Measurements from ENCODE around the gene DDX31.

DDX31 gene

DNA sequence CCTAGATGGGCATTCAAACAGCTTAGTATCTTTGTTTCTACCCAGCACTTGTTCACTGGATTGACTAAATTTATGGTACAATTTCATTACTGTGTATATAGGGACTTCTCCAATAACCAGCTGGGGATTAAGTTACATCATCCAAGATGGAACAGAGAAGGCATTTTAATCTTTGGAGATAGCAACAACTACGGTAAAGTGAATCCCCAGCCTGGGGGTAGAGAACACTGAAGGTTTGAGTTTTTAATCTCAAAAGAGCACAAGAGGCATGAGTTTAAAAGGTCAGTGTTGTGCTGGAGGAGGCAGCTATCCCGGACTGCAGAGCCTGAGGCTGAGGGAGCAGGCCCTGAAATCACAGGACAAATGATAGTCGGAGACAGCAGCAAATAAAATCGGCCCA is 28.6 kb downstream of the DDX31 start:
- H3K36me3 ChIP-seq (ENCODE audit: control insufficient read depth in 4 of 4, insufficient read depth in 4 of 4, low read length in 3 of 4): peaks cover 6 to 91% (median 71%) of the 10 kb centered on the region in 4 experiments
- H3K4me1 ChIP-seq (ENCODE audit: control extremely low read depth in 1 of 4, control insufficient read depth in 4 of 4, insufficient read depth in 4 of 4, low read length in 3 of 4): no peaks in the 10 kb centered on the region
- no peaks in the 10 kb centered on the region for H3K27me3 ChIP-seq (replicated peaks in 2 of 5; ENCODE audit: control insufficient read depth in 4 of 5, insufficient read depth in 5 of 5, low read length in 4 of 5)
- POLR2A ChIA-PET: no interaction called here
- no peak for DNase-seq
- 96% methylated on average over 4 of the region's 4 CpGs for WGBS (ENCODE audit: insufficient coverage)
- no peaks in the 10 kb centered on the region for H3K9me3 ChIP-seq (ENCODE audit: control extremely low read depth in 1 of 5, control insufficient read depth in 4 of 5, insufficient read depth in 2 of 5, low read depth in 1 of 5, low read length in 4 of 5)
- CTCF ChIA-PET: no interaction called here
- H3K27ac ChIP-seq (ENCODE audit: insufficient read depth in 1 of 2, low read depth in 1 of 2, low read length in 2 of 2, poor library complexity in 1 of 2, severe bottlenecking in 2 of 2): no peak overlapping the region
- no peak overlapping the region for H3K4me3 ChIP-seq (ENCODE audit: control insufficient read depth in 1 of 7, extremely low read depth in 1 of 7, insufficient read depth in 4 of 7, low read depth in 2 of 7, low read length in 6 of 7)

- WGBS (ENCODE audit: insufficient coverage): 100% methylated on average over 3 of the region's 5 CpGs
- Histone ChIP-seq H3K36me3 (ENCODE audit: control insufficient read depth in 4 of 4, insufficient read depth in 4 of 4, low read length in 3 of 4) (peaks cover 10 to 77% (median 57%) of the 10 kb centered on the region in 4 experiments), H3K27ac (ENCODE audit: insufficient read depth in 1 of 2, low read depth in 1 of 2, low read length in 2 of 2, poor library complexity in 1 of 2, severe bottlenecking in 2 of 2) (no peak overlapping the region), H3K9me3 (ENCODE audit: control extremely low read depth in 1 of 5, control insufficient read depth in 4 of 5, insufficient read depth in 2 of 5, low read depth in 1 of 5, low read length in 4 of 5) (no peaks in the 10 kb centered on the region), H3K4me3 (ENCODE audit: control insufficient read depth in 1 of 7, extremely low read depth in 1 of 7, insufficient read depth in 4 of 7, low read depth in 2 of 7, low read length in 6 of 7) (no peak overlapping the region), H3K4me1 (ENCODE audit: control extremely low read depth in 1 of 4, control insufficient read depth in 4 of 4, insufficient read depth in 4 of 4, low read length in 3 of 4) (no peaks in the 10 kb centered on the region), H3K27me3 (replicated peaks in 2 of 5; ENCODE audit: control insufficient read depth in 4 of 5, insufficient read depth in 5 of 5, low read length in 4 of 5) (no peaks in the 10 kb centered on the region)
- ChIA-PET CTCF (no interaction called here), POLR2A (no interaction called here)
- DNase-seq: no peak
Measured at GRCh38 chr9:132639322-132639721, 30.5 kb downstream of the DDX31 start.

- DNase-seq: no peak
- peaks cover 10 to 67% (median 51%) of the 10 kb centered on the region in 4 experiments for H3K36me3 ChIP-seq (ENCODE audit: control insufficient read depth in 4 of 4, insufficient read depth in 4 of 4, low read length in 3 of 4)
- no peak overlapping the region for H3K4me3 ChIP-seq (ENCODE audit: control insufficient read depth in 1 of 7, extremely low read depth in 1 of 7, insufficient read depth in 4 of 7, low read depth in 2 of 7, low read length in 6 of 7)
- H3K4me1 ChIP-seq (ENCODE audit: control extremely low read depth in 1 of 4, control insufficient read depth in 4 of 4, insufficient read depth in 4 of 4, low read length in 3 of 4): no peaks in the 10 kb centered on the region
- CTCF ChIA-PET: no interaction called here
- no peaks in the 10 kb centered on the region for H3K9me3 ChIP-seq (ENCODE audit: control extremely low read depth in 1 of 5, control insufficient read depth in 4 of 5, insufficient read depth in 2 of 5, low read depth in 1 of 5, low read length in 4 of 5)
- H3K27ac ChIP-seq (ENCODE audit: insufficient read depth in 1 of 2, low read depth in 1 of 2, low read length in 2 of 2, poor library complexity in 1 of 2, severe bottlenecking in 2 of 2): no peak overlapping the region
- WGBS (ENCODE audit: insufficient coverage): 100% methylated on average over 3 of the region's 5 CpGs
- POLR2A ChIA-PET: no interaction called here
- H3K27me3 ChIP-seq (replicated peaks in 2 of 5; ENCODE audit: control insufficient read depth in 4 of 5, insufficient read depth in 5 of 5, low read length in 4 of 5): no peaks in the 10 kb centered on the region
Measured at GRCh38 chr9:132638240-132638639, 31.5 kb downstream of the DDX31 start.

DNA sequence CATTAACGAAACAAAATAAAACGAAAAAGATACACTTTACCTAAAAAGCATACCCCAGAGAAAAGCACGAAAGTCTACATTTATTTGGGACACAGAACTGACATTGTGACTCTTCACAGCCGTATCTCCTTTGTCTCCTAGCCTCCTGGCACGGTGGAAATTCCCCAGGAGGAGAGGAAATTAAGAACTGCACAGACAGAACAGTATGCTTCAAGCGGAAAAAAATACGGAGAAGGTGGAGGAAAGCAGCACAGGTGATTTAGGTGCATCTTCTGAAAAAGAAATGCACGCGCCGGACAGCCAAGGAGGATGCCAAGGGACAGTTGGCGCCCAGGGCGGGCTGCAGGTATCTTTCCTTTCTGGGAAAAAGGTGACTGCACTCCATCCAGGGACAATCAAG is 32.0 kb downstream of the DDX31 start:
- no peaks in the 10 kb centered on the region for H3K4me1 ChIP-seq (ENCODE audit: control extremely low read depth in 1 of 4, control insufficient read depth in 4 of 4, insufficient read depth in 4 of 4, low read length in 3 of 4)
- H3K36me3 ChIP-seq (ENCODE audit: control insufficient read depth in 4 of 4, insufficient read depth in 4 of 4, low read length in 3 of 4): peaks cover 13 to 63% (median 46%) of the 10 kb centered on the region in 4 experiments
- no peak overlapping the region for H3K4me3 ChIP-seq (ENCODE audit: control insufficient read depth in 1 of 7, extremely low read depth in 1 of 7, insufficient read depth in 4 of 7, low read depth in 2 of 7, low read length in 6 of 7)
- no peaks in the 10 kb centered on the region for H3K27me3 ChIP-seq (replicated peaks in 2 of 5; ENCODE audit: control insufficient read depth in 4 of 5, insufficient read depth in 5 of 5, low read length in 4 of 5)
- WGBS (ENCODE audit: insufficient coverage): 94% methylated on average over 12 of the region's 12 CpGs
- DNase-seq: no peak
- CTCF ChIA-PET: interaction anchor here (1.6 kb wide), 1 partner anchor 15 kb away, joined by 3 read pairs; no protein-coding TSS in a partner anchor
- POLR2A ChIA-PET: no interaction called here
- no peak overlapping the region for H3K27ac ChIP-seq (ENCODE audit: insufficient read depth in 1 of 2, low read depth in 1 of 2, low read length in 2 of 2, poor library complexity in 1 of 2, severe bottlenecking in 2 of 2)
- no peaks in the 10 kb centered on the region for H3K9me3 ChIP-seq (ENCODE audit: control extremely low read depth in 1 of 5, control insufficient read depth in 4 of 5, insufficient read depth in 2 of 5, low read depth in 1 of 5, low read length in 4 of 5)

GRCh38 chr9:132637351-132637750 is 32.4 kb downstream of the DDX31 start:
- Histone ChIP-seq H3K4me1 (ENCODE audit: control extremely low read depth in 1 of 4, control insufficient read depth in 4 of 4, insufficient read depth in 4 of 4, low read length in 3 of 4) (no peaks in the 10 kb centered on the region), H3K27ac (ENCODE audit: insufficient read depth in 1 of 2, low read depth in 1 of 2, low read length in 2 of 2, poor library complexity in 1 of 2, severe bottlenecking in 2 of 2) (no peak overlapping the region), H3K27me3 (replicated peaks in 2 of 5; ENCODE audit: control insufficient read depth in 4 of 5, insufficient read depth in 5 of 5, low read length in 4 of 5) (no peaks in the 10 kb centered on the region), H3K9me3 (ENCODE audit: control extremely low read depth in 1 of 5, control insufficient read depth in 4 of 5, insufficient read depth in 2 of 5, low read depth in 1 of 5, low read length in 4 of 5) (no peaks in the 10 kb centered on the region), H3K4me3 (ENCODE audit: control insufficient read depth in 1 of 7, extremely low read depth in 1 of 7, insufficient read depth in 4 of 7, low read depth in 2 of 7, low read length in 6 of 7) (no peak overlapping the region), H3K36me3 (ENCODE audit: control insufficient read depth in 4 of 4, insufficient read depth in 4 of 4, low read length in 3 of 4) (peaks cover 10 to 65% (median 44%) of the 10 kb centered on the region in 4 experiments)
- ChIA-PET CTCF (interaction anchor here (1.6 kb wide), 1 partner anchor 15 kb away, joined by 3 read pairs; no protein-coding TSS in a partner anchor), POLR2A (no interaction called here)
- DNase-seq: no peak
- over 99% methylated on average over 11 of the region's 12 CpGs for WGBS (ENCODE audit: insufficient coverage)

GRCh38 chr9:132634327-132634726 is 35.5 kb downstream of the DDX31 start:
- no peak overlapping the region for H3K4me3 ChIP-seq (ENCODE audit: control insufficient read depth in 1 of 7, extremely low read depth in 1 of 7, insufficient read depth in 4 of 7, low read depth in 2 of 7, low read length in 6 of 7)
- no peak for DNase-seq
- POLR2A ChIA-PET: no interaction called here
- CTCF ChIA-PET: no interaction called here
- H3K36me3 ChIP-seq (ENCODE audit: control insufficient read depth in 4 of 4, insufficient read depth in 4 of 4, low read length in 3 of 4): peaks cover 24 to 70% (median 46%) of the 10 kb centered on the region in 4 experiments
- no peaks in the 10 kb centered on the region for H3K9me3 ChIP-seq (ENCODE audit: control extremely low read depth in 1 of 5, control insufficient read depth in 4 of 5, insufficient read depth in 2 of 5, low read depth in 1 of 5, low read length in 4 of 5)
- no peak overlapping the region for H3K27ac ChIP-seq (ENCODE audit: insufficient read depth in 1 of 2, low read depth in 1 of 2, low read length in 2 of 2, poor library complexity in 1 of 2, severe bottlenecking in 2 of 2)
- H3K27me3 ChIP-seq (replicated peaks in 2 of 5; ENCODE audit: control insufficient read depth in 4 of 5, insufficient read depth in 5 of 5, low read length in 4 of 5): no peaks in the 10 kb centered on the region
- no peaks in the 10 kb centered on the region for H3K4me1 ChIP-seq (ENCODE audit: control extremely low read depth in 1 of 4, control insufficient read depth in 4 of 4, insufficient read depth in 4 of 4, low read length in 3 of 4)
- WGBS (ENCODE audit: insufficient coverage): 100% methylated on average over 1 of the region's 3 CpGs

DNA sequence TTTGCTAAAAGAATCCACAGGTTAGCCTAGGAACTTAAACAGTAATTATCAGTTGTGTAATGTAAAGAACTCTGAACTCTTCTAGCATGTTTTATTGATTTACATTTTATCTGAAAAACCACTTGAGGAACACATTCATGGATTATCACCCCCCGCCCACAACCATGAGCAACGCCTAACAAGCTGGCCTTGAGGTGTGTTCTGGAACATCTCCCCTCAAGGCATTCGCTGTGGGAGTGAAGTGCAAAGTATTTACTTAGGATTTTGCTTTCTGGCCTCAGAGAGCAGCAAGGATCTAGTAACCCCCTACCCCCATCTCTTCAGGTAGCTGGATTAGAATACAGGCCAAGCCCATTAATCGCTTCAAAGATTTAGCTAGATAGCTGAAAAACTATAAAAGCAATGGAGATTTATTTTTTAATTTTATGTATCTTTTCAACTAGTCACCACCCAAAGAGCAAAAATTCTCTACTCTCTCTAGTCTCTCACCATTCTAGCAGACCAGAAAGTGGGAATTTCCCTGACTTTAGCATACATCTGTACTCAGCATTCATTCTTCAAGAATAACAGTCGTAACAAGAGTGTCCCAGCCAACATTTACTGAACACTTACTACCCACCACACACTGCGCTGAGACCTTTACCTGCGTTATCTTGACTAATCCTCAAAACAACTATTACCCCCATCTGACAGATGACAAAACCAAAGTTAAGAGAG is 37.2 kb downstream of the DDX31 start:
- DNase-seq: no peak
- Histone ChIP-seq H3K4me3 (ENCODE audit: control insufficient read depth in 1 of 7, extremely low read depth in 1 of 7, insufficient read depth in 4 of 7, low read depth in 2 of 7, low read length in 6 of 7) (no peak overlapping the region), H3K9me3 (ENCODE audit: control extremely low read depth in 1 of 5, control insufficient read depth in 4 of 5, insufficient read depth in 2 of 5, low read depth in 1 of 5, low read length in 4 of 5) (no peaks in the 10 kb centered on the region), H3K27me3 (replicated peaks in 2 of 5; ENCODE audit: control insufficient read depth in 4 of 5, insufficient read depth in 5 of 5, low read length in 4 of 5) (no peaks in the 10 kb centered on the region), H3K4me1 (ENCODE audit: control extremely low read depth in 1 of 4, control insufficient read depth in 4 of 4, insufficient read depth in 4 of 4, low read length in 3 of 4) (no peaks in the 10 kb centered on the region), H3K27ac (ENCODE audit: insufficient read depth in 1 of 2, low read depth in 1 of 2, low read length in 2 of 2, poor library complexity in 1 of 2, severe bottlenecking in 2 of 2) (no peak overlapping the region), H3K36me3 (ENCODE audit: control insufficient read depth in 4 of 4, insufficient read depth in 4 of 4, low read length in 3 of 4) (peaks cover 30 to 71% (median 43%) of the 10 kb centered on the region in 4 experiments)
- ChIA-PET POLR2A (no interaction called here), CTCF (interaction anchor here (2.2 kb wide), 1 partner anchor 12 kb away, joined by 8 read pairs; no protein-coding TSS in a partner anchor)
- WGBS (ENCODE audit: insufficient coverage): 95% methylated on average over 4 of the region's 7 CpGs
